Brain microvascular endothelial cell (primary cell): ENCODE measurements around the gene CDH4.

Source experiments
- DNase-seq: peaks from one replicate; pipeline ENCODE4 v3.0.0-alpha.2; 2020
- H3K27ac ChIP-seq: fragments of 250-450 bp; sonication (Bioruptor Pico); 2 replicates; pipeline ENCODE4 v1.5.1; 2020; ENCODE audit warnings: mild to moderate bottlenecking, moderate library complexity
- H3K27me3 ChIP-seq: fragments of 250-450 bp; sonication (Bioruptor Pico); replicated peaks from 2 replicates; pipeline ENCODE4 v1.5.1; 2020; ENCODE audit warnings: mild to moderate bottlenecking
- H3K36me3 ChIP-seq: fragments of 250-450 bp; sonication (Bioruptor Pico); replicated peaks from 2 replicates; pipeline ENCODE4 v1.5.1; 2020; ENCODE audit warnings: mild to moderate bottlenecking
- H3K4me3 ChIP-seq: 2 replicates; pipeline ENCODE4 v1.5.1; 2011; ENCODE audit warnings: low read depth, mild to moderate bottlenecking, control low read depth, low read length, moderate library complexity
- in situ Hi-C: cut with HindIII; loops from 2 replicates; pipeline ENCODE4 v1.10.0; 2017; ENCODE audit warnings: low sequenced_read_pairs, low pct_ligation_motif_present
- TF ChIP-seq, protein P1 (sequence below): IDR thresholded peaks from 2 replicates; pipeline ENCODE4 v1.5.1; 2011; ENCODE audit warnings: low read depth, mild to moderate bottlenecking, moderate library complexity, low read length, control low read depth, inconsistent platforms; ENCODE audit errors: missing control alignments

The CDH4 gene

DNA sequence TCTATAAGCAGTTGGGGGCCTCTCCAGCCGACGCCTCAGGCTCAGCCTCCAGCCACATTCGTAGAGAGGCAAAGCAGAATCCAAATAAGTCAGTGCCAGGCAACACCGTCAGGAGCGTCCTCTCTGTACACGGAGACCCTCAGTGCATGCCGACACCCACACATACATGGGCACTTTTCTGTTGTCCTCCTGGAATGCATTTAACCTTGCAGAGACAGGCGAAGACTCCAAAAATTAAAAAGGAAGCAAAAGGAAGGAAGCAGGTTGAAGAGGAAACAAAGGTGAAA, 487.7 kb downstream of the CDH4 start:
- TF ChIP-seq, protein P1, sequence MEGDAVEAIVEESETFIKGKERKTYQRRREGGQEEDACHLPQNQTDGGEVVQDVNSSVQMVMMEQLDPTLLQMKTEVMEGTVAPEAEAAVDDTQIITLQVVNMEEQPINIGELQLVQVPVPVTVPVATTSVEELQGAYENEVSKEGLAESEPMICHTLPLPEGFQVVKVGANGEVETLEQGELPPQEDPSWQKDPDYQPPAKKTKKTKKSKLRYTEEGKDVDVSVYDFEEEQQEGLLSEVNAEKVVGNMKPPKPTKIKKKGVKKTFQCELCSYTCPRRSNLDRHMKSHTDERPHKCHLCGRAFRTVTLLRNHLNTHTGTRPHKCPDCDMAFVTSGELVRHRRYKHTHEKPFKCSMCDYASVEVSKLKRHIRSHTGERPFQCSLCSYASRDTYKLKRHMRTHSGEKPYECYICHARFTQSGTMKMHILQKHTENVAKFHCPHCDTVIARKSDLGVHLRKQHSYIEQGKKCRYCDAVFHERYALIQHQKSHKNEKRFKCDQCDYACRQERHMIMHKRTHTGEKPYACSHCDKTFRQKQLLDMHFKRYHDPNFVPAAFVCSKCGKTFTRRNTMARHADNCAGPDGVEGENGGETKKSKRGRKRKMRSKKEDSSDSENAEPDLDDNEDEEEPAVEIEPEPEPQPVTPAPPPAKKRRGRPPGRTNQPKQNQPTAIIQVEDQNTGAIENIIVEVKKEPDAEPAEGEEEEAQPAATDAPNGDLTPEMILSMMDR, result no peak
- in situ Hi-C loops, result no loop called here
- no peaks in the 10 kb centered on the region for H3K36me3 ChIP-seq
- DNase-seq, result no peak
- no peaks in the 10 kb centered on the region for H3K27me3 ChIP-seq
- no peak overlapping the region for H3K4me3 ChIP-seq
- no peak overlapping the region for H3K27ac ChIP-seq

DNA sequence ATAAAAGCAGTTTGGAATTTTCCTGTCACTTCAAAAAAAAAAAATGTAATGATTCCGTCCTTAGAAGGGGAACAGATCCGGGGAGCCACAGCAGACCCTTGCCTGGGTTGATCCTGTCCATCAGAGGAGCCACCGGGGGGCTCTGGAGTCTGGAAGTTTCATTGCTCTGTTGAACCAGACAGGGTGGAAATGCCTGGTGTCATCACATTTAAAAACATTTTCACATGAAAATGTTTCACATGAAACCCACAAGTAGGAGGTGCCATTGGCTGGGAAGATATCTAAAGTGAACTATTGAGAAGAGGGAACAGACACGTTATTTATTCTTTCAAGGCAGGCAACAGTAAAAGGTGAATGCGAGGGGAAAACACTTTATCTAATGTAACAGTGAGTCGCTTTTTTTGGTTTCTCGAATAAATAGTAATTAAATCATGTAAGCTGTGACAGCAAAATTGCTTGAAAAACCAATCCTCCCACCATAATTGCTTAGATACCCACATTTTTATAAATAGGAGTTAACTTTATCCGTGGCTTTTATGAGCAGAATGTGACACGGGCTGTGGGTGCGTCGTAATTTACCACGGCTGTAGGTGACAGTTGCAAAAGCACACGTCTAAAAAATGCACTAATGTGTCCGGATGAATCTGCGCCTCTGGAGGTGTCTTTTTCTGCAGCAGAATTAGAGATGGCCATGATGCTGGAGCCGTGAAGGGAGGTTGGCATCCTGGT, 490.2 kb downstream of the CDH4 start:
- Histone ChIP-seq H3K36me3 (no peaks in the 10 kb centered on the region), H3K27ac (no peak overlapping the region), H3K27me3 (no peaks in the 10 kb centered on the region), H3K4me3 (no peak overlapping the region)
- TF ChIP-seq, protein P1, result peak; percentile 8
- DNase-seq, result no peak
- in situ Hi-C loops, result no loop called here

DNA sequence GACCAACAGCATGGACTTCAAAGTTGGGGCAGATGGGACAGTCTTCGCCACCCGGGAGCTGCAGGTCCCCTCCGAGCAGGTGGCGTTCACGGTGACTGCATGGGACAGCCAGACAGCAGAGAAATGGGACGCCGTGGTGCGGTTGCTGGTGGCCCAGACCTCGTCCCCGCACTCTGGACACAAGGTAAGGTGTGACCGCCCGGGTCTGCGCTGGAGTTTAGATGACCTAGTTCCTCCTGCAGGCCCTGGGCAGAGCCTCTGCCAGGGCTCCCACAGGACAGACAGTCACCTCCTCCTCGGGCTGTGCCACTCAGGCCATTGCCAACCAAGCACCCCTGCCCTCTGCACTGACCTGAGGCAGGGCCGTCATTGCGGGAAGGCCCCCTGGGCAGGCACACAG, 491.5 kb downstream of the CDH4 start:
- H3K36me3 ChIP-seq, result no peaks in the 10 kb centered on the region
- no peaks in the 10 kb centered on the region for H3K27me3 ChIP-seq
- TF ChIP-seq, protein P1, result no peak
- DNase-seq, result no peak
- H3K4me3 ChIP-seq, result no peak overlapping the region
- in situ Hi-C loops, result no loop called here
- H3K27ac ChIP-seq, result no peak overlapping the region

DNA sequence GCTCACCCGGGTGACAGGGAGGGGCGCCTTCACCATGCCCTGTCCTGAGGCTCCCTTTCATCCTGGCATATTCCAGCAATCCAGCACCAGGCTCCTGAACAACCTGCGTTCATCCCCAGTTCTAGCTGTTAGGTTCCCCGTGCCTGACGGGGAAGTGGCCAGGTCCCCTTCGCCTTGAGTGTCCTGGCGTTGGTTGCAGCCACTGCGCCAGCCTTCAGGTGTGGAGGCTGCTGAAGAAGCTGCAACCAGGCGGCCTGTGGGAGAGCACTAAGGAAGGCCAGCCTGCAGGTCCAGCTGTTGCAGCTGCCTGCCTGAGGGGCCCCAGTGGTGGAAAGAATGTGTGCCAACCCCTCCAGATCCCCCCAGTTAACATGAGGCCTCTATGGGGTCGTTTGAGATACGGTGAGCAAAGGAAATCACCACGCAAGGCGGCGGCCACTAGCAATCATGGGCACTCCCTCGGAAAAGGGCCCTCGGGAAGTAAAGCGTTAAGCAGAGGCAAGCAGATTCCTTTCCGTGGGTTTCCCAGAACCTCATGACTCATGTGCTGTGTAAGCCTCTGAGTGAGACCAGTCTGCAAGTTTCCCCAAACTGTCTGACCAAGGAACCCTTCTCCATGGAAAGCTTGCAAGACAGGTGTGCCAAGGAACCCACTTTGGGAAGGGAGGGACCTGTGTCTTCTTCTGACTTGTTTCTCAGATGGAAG, 492.8 kb downstream of the CDH4 start:
- Histone ChIP-seq H3K27me3 (no peaks in the 10 kb centered on the region), H3K27ac (no peak overlapping the region), H3K36me3 (no peaks in the 10 kb centered on the region), H3K4me3 (no peak overlapping the region)
- TF ChIP-seq, protein P1, result no peak
- in situ Hi-C loops, result no loop called here
- peak; percentile 3 for DNase-seq

DNA sequence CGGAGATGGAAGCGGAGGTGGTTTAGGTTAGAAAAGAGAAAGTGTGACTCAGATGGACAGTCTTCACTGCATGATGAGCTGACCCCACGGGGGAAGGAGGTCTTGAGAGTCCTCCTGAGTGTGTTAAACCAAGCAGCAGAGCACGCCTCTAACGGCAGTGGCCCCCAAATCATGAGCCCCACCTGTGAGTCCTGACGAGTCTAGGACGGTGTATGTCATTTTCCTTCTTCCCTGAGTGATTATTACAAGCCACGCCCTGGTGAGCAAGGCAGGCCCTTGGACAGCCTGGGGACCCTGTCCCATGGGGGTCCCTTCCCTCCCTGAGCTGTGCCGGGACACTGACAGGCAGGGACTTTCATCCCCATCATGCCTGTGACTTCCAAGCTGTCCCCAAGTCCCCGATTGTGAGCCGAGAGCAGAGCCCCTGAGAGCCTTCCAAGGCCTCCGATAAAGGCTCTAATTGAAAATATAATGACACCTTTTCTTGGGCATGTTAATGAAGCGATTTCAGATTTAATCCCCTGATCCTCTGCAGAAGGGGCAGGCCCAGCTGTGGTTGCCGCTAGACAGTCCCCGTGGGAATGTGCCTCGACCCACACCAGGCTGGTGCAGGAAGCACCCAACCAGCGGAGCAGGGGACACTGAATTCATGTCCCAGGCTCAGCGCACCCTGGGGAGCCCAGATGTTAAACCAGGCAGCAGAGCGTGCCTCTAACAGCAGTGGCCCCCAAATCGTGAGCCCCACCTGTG, 493.5 kb downstream of the CDH4 start:
- TF ChIP-seq, protein P1, result no peak
- in situ Hi-C loops, result no loop called here
- DNase-seq, result no peak
- Histone ChIP-seq H3K27me3 (no peaks in the 10 kb centered on the region), H3K36me3 (no peaks in the 10 kb centered on the region), H3K27ac (no peak overlapping the region), H3K4me3 (no peak overlapping the region)
